Activated CD4-positive, alpha-beta T cell treated with anti-CD3 and anti-CD28 coated beads, Interleukin-2, Interleukin-6, amounts not matched to agents 100 ng/mL and 50 ng/mL, durations not matched to agents 16 hours and 8 hours (primary cell): ENCODE data around the gene NOTUM.

ENCODE experiments used
- DNase-seq: peaks from one replicate; pipeline ENCODE4 v3.0.0-alpha.2; 2020

Gene NOTUM

DNA sequence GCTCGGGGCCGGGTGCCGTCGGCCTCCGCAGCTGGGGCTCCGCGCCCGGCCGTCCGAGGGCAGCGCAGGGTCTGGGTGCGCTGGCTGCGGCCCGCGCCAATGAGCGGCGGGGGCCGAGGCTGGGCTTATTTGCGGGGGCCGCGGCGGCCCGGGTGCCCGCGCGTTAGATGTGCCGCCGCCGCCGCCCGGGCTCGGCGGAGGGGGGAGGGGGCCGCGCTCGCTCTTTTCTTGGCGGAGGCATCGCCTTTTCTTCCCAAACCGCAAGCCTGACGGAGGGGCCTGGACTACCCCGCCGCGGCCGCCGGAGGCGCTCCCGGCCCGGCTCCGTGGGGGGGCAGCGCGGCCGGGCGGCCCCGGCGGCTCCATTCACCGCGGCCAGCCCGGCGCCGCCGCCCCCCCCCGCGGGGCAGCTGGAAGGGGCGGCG lies at the start of gene NOTUM:
TSS of gene NOTUM (minus strand) at position 101 of the 425 bp plus-strand sequence. CDS start 278 bp downstream, outside the sequence.
- DNase-seq: no peak

DNA sequence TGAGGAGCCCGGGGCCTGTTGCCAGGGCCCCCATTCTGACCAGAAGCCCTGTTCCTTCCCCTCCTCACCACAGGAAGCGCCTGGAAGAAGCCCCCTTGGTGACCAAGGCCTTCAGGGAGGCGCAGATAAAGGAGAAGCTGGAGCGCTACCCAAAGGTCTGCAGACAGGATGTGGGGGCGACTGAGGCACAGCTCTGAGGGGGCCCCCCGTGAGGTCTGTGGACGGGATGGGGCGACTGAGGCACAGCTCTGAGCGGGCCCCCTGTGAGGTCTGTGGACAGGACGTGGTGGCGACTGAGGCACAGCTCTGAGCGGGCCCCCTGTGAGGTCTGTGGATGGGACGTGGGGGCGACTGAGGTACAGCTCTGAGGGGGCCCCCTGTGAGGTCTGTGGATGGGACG lies 48.4 kb upstream of the NOTUM start:
- DNase-seq: no peak

DNA sequence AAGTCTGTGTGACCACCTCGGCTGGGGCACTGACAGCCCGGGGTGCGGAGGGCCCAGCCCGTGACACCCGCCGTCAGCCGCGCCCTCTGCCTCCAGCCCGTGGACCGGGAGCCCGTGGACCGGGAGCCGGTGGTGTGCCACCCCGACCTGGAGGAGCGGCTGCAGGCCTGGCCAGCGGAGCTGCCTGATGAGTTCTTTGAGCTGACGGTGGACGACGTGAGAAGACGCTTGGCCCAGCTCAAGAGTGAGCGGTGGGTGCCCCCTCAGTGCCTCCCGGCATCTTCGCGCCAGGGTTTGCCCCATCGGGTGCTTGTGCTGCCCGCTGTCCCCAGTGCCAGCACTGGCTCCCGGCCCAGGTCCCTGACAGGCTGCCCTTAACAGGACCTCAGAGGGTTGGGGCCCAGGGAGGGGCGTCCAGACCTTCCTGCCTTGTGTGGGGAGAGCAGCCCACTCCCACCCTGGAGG lies 48.0 kb upstream of the NOTUM start:
- no peak for DNase-seq

DNA sequence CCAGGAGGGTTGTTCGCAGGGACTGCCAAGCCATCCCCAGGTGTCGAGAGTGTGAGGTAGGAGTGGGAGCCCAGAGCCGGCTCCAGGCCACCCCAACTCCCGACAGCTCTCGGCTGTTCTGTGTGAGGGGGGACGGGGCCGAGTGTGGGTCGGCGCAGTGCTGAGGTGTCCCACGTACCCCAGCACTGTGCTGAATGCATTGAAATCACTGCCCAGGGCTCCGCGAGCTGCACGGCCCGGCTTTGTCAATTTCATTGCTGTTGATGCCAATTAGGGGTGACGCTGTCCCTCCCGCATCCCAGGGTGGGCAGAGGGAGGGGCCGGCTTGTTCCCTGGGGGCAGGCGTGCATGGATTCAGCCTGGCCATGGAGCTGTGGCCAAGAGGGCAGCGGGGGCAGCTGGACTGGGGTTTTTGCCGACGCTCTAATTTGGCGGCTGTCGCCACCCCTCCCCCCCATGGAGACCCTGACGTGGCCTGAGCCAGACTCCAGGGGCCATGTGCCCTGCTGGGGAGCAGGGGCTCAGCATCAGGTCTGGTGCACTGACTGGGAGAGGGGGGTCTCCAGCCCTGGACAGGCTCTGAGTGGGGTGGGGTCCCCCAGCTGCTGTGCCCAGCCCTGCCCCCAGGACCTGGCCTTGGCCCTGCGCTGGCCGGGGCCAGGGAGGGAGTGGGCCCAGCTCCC lies 47.4 kb upstream of the NOTUM start:
- DNase-seq: no peak

DNA sequence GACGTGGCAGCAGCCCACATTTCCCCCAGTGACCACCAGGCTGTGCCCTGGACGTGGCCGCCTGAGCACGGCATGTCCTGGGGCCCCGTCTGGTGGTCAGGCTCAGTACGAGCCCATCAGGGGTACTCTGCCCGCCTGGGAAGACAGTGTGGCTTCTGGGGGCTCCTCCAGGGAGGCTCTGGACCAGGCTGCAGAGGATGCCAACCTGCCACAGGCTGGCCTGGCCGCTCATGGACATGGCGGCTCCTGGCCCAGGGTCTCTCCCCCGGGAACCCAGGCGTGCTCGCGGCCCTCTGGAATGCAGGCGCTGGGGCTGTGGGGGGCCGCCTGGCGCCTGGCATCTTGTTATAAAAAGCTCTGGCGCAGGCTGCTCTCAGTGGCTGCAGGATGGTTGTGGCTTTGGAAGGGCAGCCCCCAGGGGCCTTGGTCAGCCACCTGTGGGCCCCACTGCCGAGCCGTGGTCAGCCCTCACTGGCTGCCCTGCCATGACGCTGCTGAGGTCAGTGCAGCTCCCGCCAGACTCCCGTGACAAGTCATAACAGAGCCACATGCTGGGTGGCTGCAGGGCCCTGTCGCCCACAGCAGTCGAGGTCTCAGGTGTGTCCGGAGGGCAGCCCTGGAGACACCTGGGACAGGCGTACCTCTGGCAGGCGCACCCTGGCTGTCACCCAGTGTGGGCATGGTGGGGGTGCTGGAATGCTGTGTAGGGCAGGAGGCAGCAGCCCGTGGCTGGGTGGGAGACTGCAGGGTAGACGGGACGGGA lies 46.7 kb upstream of the NOTUM start:
- DNase-seq: no peak

DNA sequence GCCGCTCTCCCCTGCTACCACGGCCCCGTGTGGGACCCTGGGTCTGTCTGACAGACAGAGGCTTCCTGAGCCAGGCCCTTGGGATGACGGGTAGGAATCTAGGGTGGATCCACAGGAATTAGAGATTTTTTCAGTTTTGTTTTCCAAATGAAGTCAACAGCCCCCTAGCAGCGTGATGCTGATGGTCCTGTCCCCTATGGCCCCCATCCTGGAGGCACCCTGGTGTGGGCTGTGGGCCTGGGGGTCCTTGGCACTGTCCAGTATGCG lies 46.2 kb upstream of the NOTUM start:
- DNase-seq: no peak

DNA sequence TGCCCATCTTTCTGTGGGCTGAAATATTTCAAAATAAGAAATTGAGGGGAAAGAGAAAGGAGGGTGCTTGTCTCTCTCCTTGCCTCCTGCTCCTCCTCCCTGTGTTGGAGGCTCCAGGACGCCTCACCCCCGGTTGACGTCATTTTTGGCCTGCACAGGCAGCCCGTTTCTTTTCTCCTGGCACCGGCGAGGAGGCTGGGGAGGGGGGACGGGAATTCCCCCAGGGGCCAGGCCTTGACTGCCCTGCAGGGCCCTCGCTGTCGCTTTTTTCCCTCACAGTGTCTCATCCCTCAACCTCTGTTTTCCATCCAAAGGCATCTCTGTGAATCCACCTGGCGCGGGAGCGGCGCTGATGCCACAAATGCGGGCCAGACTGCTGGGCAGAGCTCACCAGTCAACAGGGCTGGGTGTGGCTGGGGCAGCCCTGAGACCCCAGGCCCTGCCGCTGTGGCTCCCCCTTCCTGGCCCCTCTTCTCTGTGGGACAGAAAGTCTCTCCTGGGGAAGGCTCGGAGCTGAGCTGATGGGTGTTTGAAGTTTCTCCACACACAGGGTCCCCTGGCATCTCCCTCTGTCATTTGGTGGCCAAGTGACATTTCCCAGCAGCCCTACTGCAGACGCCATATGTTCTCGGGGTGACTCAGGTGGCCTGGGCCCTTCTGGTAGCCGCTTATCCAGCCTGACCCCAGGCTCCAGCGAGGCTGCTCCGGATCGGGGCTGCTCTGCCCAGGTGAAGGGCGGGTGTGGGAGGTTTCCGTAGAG lies 45.7 kb upstream of the NOTUM start:
- no peak for DNase-seq

DNA sequence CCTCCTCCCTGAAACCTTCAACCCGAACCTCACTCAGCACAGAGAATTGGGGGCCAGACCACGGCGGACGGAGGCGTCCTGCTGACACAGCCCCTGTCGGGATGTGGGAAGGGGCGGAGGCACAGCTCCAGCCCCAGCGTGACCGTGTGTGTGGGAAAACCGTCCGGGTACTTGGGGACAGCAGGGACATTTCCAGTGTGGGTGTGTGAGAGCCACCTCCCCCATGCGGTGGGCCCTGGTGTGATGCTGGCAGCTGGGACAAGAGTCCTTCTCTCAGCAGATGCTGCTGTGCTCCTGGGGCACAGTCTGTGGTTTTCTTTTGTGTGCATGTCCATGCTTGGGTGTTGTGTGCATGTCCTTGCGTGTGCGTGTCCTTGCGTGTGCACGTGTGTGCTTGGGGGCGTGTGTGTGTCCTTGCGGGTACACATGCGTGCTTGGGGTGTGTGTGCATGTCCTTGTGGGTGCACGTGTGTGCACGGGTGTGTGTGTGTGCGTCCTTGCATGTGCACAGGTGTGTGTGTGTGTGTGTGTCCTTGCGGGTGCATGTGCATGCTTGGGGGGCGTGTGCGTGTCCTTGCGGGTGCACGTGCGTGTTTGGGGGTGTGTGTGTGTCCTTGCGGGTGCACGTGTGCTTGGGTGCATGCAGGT lies 44.8 kb upstream of the NOTUM start:
- DNase-seq: no peak

DNA sequence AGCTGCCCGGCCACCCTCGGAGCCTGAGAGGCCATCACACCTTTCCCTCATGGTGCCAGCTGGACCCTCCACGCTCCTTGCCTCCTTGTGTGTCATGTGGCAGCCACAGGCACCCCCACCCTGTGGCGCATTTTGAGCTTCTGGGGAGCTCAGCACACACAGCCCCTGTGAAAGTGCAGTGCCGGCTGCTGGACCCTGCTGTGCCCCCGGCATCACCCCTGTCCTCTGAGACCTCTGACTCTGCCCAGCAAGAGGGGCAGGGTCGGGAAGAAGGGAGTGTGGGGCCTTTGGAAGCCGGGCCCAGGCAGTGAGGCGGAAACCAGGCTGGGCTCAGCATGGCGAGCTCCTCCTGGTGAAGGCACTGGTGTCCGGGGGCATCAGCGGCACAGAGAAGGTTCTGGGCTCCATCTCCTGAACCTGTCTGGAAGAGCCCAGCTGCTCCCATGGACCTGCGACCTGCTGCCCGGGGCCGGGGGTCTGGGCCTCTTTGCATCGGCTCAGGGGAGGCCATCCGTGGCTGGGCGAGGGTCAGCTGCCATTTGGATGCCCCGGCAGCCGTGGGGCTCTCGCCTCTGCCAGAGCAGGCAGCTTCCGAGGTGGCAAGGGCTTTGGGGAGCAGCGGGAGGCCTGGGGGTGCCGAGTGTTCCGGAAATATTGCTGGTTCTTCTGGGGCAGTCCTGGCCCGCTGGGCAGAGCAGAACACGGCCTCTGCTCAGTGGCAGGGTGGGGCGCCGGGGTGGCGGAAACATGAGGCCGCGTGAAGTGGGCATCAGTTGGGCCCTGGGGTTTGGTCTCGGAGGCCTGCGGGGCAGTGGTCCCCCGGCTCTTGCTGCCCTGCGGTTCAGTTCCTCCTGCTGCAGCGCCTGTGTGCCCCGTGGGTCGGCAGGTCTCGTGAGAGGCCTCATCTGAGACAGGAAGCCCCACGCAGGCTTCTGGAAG lies 43.8 kb upstream of the NOTUM start:
- no peak for DNase-seq

DNA sequence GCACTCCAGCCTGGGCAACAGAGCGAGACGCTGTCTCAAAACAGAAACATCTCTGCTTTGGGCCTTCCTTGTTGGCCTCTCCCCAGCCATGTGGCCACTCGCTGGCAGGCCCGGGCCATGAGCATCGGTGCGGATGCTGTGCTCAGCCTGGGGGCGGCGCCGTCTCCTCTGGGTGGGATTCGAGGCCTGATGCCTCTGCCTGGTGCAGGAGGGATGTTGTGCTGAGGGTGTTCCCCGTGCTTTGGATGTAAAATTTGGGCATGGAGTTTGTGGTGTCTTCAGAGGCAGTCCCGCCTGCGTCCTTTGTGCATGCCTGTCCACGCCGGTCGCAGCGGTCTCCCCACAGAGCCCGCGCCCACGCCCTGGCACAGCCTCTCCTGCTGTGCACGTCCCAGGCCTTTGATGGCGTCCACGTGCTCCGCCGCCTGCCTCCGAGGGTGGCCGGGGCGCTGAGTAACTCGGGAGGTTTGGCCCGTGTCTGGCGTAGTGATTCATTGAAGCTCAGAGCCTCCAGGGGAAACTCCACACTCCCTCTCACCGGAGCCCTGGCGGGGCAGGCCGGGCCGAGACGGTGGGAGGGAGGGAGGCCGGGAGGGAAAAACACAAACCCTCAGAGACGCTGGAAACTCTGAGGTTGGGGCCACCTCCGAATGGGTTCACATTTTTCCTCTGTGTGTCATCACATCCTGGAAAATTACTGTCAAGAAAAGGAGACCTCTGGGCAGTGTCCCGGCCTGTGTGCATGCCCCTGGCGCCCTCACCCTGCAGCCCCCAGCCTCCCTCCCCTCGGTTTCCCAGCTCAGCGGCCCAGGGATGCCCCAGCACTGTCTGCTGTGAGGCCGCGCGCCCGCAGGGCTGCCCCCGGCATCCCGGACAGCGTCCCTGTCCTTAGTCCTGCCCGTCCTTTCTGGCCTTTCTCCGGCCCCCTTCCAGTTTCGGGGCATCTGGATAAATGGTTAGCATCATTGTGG lies 42.7 kb upstream of the NOTUM start:
- peak; percentile 24 for DNase-seq

DNA sequence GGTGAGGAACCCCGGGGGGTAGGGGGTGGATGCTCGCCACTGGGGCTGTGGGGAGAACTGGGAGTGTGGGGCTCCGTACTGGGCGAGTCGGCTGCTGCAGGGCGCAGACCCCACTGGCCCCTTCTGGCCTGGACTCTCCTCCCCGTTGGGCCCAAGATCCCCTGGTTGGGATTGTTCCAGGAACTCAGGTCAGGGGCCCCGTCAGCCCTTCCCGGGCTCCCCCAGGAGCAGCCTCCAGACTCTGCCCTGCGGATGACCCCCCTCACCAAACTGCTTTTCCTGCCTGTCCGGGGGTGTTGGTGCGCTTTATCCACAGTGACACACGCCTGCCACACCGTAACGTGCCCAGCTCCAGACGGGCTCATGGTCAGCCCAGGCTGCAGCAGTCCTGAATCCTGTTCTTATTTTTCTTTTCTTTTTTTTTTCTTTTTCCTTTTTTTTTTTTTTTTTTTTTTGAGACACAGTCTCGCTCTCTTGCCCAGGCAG lies 40.6 kb upstream of the NOTUM start:
- no peak for DNase-seq

DNA sequence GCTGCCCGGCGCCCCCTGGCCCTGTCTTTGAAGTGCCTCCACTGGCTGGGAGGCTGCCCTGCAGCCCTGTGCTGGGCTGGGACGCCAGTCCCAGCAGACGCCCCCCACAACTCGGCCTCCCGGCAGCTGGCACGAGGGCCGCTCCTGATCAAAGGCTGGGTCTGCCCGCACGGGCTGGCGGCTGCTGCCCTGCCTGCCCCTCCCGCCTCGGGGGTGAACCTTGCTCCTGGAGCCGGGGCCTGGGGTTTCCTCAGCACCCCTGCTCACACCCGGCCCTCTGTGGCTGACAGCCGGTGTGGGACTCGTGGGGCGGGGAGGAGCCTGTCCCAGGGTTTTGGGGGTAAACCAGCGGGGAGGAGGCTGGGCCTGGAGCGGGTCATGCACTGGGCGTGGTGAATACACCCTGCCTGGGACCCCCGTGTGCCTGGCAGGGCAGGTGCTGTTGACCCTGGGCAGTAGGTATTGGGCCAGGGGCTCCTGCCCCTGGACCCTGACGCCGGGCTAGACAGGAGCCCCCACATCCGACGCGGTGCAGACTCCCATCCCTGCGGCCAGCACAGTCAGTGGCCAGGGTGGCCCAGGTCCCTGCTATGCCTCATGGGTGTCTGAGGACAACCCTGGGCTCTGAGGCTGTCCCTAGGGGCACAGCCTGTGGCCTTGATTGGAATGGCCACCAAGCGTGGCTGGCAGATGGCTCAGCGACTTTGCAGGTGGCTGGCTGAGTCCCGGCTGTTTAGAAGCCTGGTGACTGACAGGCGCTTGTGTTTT lies 40.0 kb upstream of the NOTUM start:
- no peak for DNase-seq

DNA sequence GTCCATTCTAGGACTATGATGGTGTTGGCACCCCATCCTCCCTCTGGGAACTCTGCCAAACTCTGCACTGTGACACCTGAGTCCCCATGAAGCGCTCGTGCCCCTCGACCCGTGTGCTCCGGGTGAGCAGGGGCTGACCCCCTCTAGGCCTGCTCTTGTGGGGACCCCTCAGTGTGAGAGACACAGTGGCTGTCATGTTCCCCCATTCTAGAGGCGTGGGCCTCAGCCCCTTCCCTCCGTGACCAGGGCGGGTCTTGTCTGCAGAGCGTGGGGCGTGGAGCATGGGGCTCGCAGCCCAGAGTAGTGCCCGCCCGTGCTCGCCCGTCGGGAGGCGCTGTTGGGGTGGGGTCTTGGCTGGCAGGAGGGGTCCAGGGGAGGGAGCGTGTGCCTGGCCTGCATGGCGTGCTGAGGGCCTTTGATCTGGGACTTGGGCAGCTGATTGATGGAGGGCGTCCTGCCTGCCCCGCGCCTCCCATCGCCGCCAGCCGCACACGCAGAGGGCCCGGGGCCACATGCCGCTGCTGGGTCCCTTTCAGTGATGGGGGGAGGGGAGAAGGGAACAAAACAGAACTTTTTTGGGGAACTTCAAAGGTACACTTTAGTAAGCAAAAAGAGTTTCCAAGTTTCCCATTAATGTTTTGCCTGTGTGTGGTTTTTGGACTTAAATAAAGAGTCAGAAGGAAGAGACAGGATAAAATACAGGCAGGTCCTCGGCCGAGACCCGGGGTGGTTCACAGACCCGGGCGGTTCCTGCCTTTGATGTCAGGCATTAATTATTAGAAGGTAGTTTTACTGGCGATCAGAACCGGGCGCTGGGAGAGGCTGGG lies 39.2 kb upstream of the NOTUM start:
- DNase-seq: no peak

DNA sequence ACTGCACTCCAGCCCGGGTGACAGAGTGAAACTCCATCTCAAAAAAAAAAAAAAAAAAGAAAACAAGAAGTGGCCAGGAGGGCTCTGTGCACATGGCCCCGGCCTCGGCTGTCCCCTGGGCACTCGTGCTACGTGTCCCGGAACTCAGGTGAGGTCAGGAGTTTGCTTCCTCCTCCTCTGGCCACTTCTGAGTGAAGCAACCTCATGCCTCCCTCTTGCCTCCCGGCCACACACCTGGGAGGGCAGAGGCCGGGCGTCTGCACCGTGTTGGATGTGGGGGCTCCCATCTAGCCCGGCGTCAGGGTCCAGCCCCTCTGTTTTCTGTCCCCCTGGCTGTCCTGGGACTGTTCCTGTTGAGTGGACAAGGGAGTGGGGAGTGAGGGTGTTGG lies 38.6 kb upstream of the NOTUM start:
- DNase-seq: no peak

DNA sequence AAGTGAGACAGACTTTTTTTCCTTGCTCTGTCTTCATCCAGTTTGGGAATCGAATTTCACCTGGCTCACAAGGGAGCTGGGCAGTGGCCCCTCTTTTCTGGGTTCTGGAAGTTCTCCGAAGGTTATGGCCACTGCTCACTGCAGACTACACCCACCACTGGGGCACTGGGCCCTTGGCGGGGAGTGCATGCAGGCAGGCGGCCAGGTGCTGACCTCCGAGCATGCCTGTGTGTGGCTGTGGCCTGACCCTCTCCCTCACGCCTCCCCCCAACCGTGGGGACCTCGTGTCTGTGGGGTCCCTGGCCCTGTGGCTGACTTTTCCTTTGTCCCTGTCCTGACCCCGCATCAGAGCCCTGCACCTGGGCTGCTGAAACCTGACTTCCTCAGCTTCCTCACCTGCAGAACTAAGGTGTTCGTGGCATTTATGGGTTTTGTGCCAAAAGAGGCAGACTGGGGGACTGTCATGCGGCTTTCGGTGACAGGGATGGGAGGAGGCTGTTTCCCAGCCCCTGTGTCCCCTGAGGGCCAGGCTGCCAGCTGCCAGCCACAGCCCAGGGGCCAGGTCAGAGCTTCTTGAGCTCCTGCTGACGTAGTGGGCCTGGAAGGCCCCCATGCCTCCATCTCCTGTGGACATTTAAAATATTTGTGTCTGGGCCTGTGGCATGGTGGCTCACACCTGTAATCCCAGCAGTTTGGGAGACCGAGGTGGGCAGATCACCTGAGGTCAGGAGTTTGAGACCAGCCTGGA lies 37.9 kb upstream of the NOTUM start:
- DNase-seq: no peak

DNA sequence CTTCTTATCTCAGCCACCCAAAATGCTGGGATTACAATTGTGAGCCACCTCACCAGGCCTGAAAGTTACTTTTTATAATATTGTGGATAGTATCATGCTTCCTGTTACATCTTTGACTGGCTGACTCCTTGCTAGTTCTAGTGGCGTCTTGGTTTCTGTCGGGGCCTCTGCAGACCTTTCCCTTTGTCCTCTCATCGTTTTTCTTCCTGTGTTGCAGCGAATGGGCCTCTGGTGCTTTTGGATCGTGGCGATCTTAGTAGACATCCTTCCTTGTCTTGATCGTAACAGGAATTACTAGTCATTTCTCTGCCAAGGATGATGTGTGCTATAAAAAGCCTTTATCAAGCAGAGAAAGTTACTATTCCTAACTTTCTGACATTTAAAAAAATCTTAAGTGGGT lies 37.2 kb upstream of the NOTUM start:
- no peak for DNase-seq

DNA sequence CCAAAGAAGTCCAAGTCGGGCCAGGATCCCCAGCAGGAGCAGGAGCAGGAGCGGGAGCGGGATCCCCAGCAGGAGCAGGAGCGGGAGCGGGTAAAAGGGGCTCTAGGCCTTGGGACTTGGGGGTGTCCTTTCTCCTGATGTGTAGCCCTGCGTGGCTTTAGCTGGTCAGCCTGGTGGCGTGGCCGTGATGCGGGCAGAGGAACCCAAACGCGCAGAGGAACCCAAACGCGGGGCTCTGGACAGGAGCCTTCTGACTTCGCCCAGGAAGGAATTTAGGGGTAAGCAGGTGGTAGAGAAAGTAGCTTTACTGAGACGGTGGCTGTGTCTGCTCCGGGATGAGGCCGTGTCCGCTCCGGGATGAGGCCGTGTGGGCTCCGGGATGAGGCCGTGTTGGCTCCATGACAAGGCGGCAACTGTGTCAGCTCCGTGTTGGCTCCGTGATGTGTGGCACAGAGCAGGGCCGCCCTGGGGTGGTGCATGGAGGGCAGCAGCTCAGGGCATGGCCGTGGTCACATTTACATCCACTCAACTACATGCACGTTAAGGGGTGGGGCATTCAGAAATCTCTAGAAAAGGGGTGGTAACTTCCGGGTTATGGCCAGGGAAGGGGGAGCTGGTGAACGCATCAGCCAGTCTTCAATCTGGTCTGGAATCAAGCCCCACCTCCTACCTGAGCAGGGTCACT lies 35.9 kb upstream of the NOTUM start:
- no peak for DNase-seq

DNA sequence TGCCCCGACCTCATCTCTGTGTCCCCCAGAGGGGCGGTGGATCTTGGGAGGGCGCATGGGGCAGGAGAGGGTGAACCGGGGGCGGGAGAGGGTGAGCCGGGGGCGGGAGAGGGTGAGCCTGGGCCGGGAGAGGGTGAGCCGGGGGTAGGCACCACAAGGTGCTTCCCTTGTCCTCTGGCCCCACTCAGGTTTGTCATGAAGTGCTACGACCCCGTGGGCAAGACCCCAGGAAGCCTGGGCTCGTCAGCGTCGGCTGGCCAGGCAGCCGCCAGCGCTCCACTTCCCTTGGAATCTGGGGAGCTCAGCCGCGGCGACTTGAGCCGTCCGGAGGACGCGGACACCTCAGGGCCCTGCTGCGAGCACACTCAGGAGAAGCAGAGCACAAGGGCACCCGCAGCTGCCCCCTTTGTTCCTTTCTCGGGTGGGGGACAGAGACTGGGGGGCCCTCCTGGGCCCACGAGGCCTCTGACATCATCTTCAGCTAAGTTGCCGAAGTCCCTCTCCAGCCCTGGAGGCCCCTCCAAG lies 35.3 kb upstream of the NOTUM start:
- DNase-seq: no peak
